A549 (cell line): ENCODE measurements around the gene ATP8A2. TPM values are rescaled to one million over a fixed set of nuclear protein-coding genes. Genes with fewer than 3 reads are reported as not detected.

Experiments used
- ATAC-seq, 2 experiments: fragments of 200-7000 bp in 1 of 2; fragments of >200 bp in 1 of 2; cut with Nextera tagmentation in 1 of 2; cut with Tn5 transposase in 1 of 2; 3 replicates each; pipeline versions ENCODE4 v1.8.0 to v1.9.1; 2018 to 2020; ENCODE audit warnings: mild to moderate bottlenecking in 1 of 2, moderate library complexity in 1 of 2
- CTCF ChIA-PET: fragments of 300-600 bp; sonication (Branson Sonifier 250); formaldehyde crosslinking; extraction: SDS; loops from one replicate; lab custom pipeline; 2021; ENCODE audit warnings: antibody characterized with exemption, inconsistent platforms; lab: Yijun Ruan, JAX
- POLR2A ChIA-PET: fragments of 350-600 bp; formaldehyde crosslinking; extraction: SDS; loops from one replicate; lab custom pipeline; 2021; ENCODE audit warnings: antibody characterized with exemption, inconsistent platforms; lab: Yijun Ruan, JAX
- DNase-seq, 2 experiments: peaks; one replicate each; pipeline versions ENCODE4 v3.0.0 to v3.0.0-alpha.2; 2011 to 2016; ENCODE audit warnings: low read depth in 1 of 2, low spot score in 1 of 2
- FAIRE-seq: peaks from 2 replicates; lab custom pipeline; 2011; peaks lifted over from hg19 to GRCh38; lab: Jason Lieb, UNC
- H3K27ac ChIP-seq, 2 experiments: fragments of >200 bp; sonication (Bioruptor Twin); formaldehyde crosslinking; 3 replicates each; pipeline ENCODE4 v1.5.1; 2016 to 2017
- H3K4me1 ChIP-seq: fragments of >200 bp; sonication (Bioruptor Twin); formaldehyde crosslinking; 3 replicates; pipeline ENCODE4 v1.6.1; 2016
- H3K4me2 ChIP-seq: fragments of >200 bp; sonication (Bioruptor Twin); formaldehyde crosslinking; 3 replicates; pipeline ENCODE4 v1.6.1; 2016
- H3K4me3 ChIP-seq: fragments of >200 bp; sonication (Bioruptor Twin); formaldehyde crosslinking; 3 replicates; pipeline ENCODE4 v1.5.1; 2016
- H3K9me3 ChIP-seq: fragments of >200 bp; sonication (Bioruptor Twin); formaldehyde crosslinking; 3 replicates; pipeline ENCODE4 v1.6.1; 2016
- ATOH8 ChIP-seq: fragments of 250-450 bp; sonication (Bioruptor Pico); IDR thresholded peaks from 2 replicates; pipeline ENCODE4 v1.5.0; 2020; ENCODE audit warnings: low read depth, mild to moderate bottlenecking, moderate library complexity
- BCL3 ChIP-seq: fragments of >200 bp; sonication (Bioruptor Twin); formaldehyde crosslinking; IDR thresholded peaks from 3 replicates; pipeline ENCODE4 v1.6.1; 2016
- BHLHE40 ChIP-seq: IDR thresholded peaks from 2 replicates; pipeline ENCODE4 v1.6.1; 2012; ENCODE audit warnings: low read depth, low read length, inconsistent platforms
- CBX2 ChIP-seq: fragments of 200-600 bp; sonication (generic); IDR thresholded peaks from 2 replicates; pipeline ENCODE4 v1.6.1; 2016; ENCODE audit warnings: low read depth, mild to moderate bottlenecking, borderline replicate concordance
- CHD2 ChIP-seq: fragments of 150-350 bp; IDR thresholded peaks from 2 replicates; pipeline ENCODE4 v1.6.1; 2014; ENCODE audit warnings: low read length; ENCODE audit not compliant: partially characterized antibody
- E2F6 ChIP-seq: IDR thresholded peaks from 2 replicates; pipeline ENCODE4 v1.6.1; 2012; ENCODE audit warnings: low read depth, borderline replicate concordance
- EHF ChIP-seq: fragments of 250-450 bp; sonication (Bioruptor Pico); IDR thresholded peaks from 2 replicates; pipeline ENCODE4 v1.5.0; 2020; ENCODE audit warnings: mild to moderate bottlenecking
- EHMT2 ChIP-seq: fragments of 200-600 bp; sonication (generic); IDR thresholded peaks from 2 replicates; pipeline ENCODE4 v1.6.1; 2016; ENCODE audit warnings: antibody characterized with exemption, low read depth, mild to moderate bottlenecking, moderate library complexity
- ELK1 ChIP-seq: fragments of 150-350 bp; IDR thresholded peaks from 2 replicates; pipeline ENCODE4 v1.6.1; 2014; ENCODE audit warnings: low read depth, mild to moderate bottlenecking, low read length
- ESRRA ChIP-seq: fragments of 150-350 bp; IDR thresholded peaks from 2 replicates; pipeline ENCODE4 v1.6.1; 2014; ENCODE audit warnings: mild to moderate bottlenecking, low read length, borderline replicate concordance
- FOSL2 ChIP-seq, 2 experiments: fragments of 450-650 bp in 1 of 2; fragments of >200 bp in 1 of 2; sonication (Bioruptor Twin) in 1 of 2; formaldehyde crosslinking; IDR thresholded peaks; 2 replicates each; pipeline versions ENCODE4 v1.5.0 to v1.6.1; 2016 to 2020; ENCODE audit warnings: mild to moderate bottlenecking in 1 of 2, moderate library complexity in 1 of 2
- HOXA7 ChIP-seq: fragments of 250-450 bp; sonication (Bioruptor Pico); IDR thresholded peaks from 2 replicates; pipeline ENCODE4 v1.5.0; 2020; ENCODE audit warnings: mild to moderate bottlenecking, moderate library complexity
- HOXB13 ChIP-seq: fragments of 250-450 bp; sonication (Bioruptor Pico); IDR thresholded peaks from 2 replicates; pipeline ENCODE4 v1.5.0; 2020; ENCODE audit warnings: low read depth, mild to moderate bottlenecking, moderate library complexity
- JUN ChIP-seq, 2 experiments: fragments of >200 bp; sonication (Bioruptor Twin); formaldehyde crosslinking; IDR thresholded peaks; 2 replicates in 1 of 2; 3 replicates in 1 of 2; pipeline ENCODE4 v1.6.1; 2016 to 2017
- KDM5A ChIP-seq: fragments of 200-600 bp; sonication (generic); IDR thresholded peaks from 2 replicates; pipeline ENCODE4 v1.6.1; 2016; ENCODE audit warnings: antibody characterized with exemption, mild to moderate bottlenecking
- MAX ChIP-seq: IDR thresholded peaks from 2 replicates; pipeline ENCODE4 v1.6.1; 2012
- NPAS2 ChIP-seq: fragments of 250-450 bp; sonication (Bioruptor Pico); IDR thresholded peaks from 2 replicates; pipeline ENCODE4 v1.8.0; 2022; ENCODE audit warnings: mild to moderate bottlenecking, moderate library complexity, borderline replicate concordance
- PBX3 ChIP-seq: IDR thresholded peaks from 2 replicates; pipeline ENCODE4 v1.6.1; 2012
- PHF8 ChIP-seq: fragments of 200-600 bp; sonication (generic); IDR thresholded peaks from 2 replicates; pipeline ENCODE4 v1.6.1; 2016; ENCODE audit warnings: low read depth, mild to moderate bottlenecking, antibody characterized with exemption, moderate library complexity, borderline replicate concordance
- POLR2AphosphoS2 ChIP-seq: conservative IDR thresholded peaks from 2 replicates; pipeline ENCODE4 v1.6.1; 2012; ENCODE audit warnings: low read length, improper control_type of control experiment, inconsistent platforms
- RAD21 ChIP-seq, 2 experiments: fragments of >200 bp in 1 of 2; sonication (Bioruptor Twin) in 1 of 2; formaldehyde crosslinking in 1 of 2; IDR thresholded peaks in 1 of 2; conservative IDR thresholded peaks in 1 of 2; 2 replicates in 1 of 2; 3 replicates in 1 of 2; pipeline ENCODE4 v1.6.1; 2012 to 2018; ENCODE audit warnings: inconsistent platforms in 1 of 2
- RARB ChIP-seq: fragments of 250-450 bp; sonication (Bioruptor Pico); IDR thresholded peaks from 2 replicates; pipeline ENCODE4 v1.8.0; 2021; ENCODE audit warnings: mild to moderate bottlenecking, moderate library complexity
- SMC3 ChIP-seq: fragments of >200 bp; sonication (Bioruptor Twin); formaldehyde crosslinking; IDR thresholded peaks from 3 replicates; pipeline ENCODE4 v1.6.1; 2018; ENCODE audit warnings: inconsistent platforms
- TFCP2L1 ChIP-seq: fragments of 250-450 bp; sonication (Bioruptor Pico); IDR thresholded peaks from 2 replicates; pipeline ENCODE4 v1.5.0; 2021; ENCODE audit warnings: mild to moderate bottlenecking
- TP53 ChIP-seq: fragments of 250-450 bp; sonication (Bioruptor Pico); IDR thresholded peaks from 2 replicates; pipeline ENCODE4 v1.5.0; 2021; ENCODE audit warnings: mild to moderate bottlenecking, moderate library complexity
- USF2 ChIP-seq: fragments of 450-650 bp; IDR thresholded peaks from 2 replicates; pipeline ENCODE4 v1.6.1; 2014; ENCODE audit warnings: antibody characterized with exemption
- ZFP36 ChIP-seq: fragments of 450-650 bp; IDR thresholded peaks from 2 replicates; pipeline ENCODE4 v1.6.1; 2014; ENCODE audit warnings: borderline replicate concordance; ENCODE audit not compliant: partially characterized antibody
- ZNF302 ChIP-seq: fragments of 250-450 bp; sonication (Bioruptor Pico); IDR thresholded peaks from 2 replicates; pipeline ENCODE4 v1.9.0; 2021; ENCODE audit warnings: inconsistent platforms, mild to moderate bottlenecking, moderate library complexity
- ZSCAN20 ChIP-seq: fragments of 250-450 bp; sonication (Bioruptor Pico); IDR thresholded peaks from 2 replicates; pipeline ENCODE4 v1.8.0; 2022; ENCODE audit warnings: mild to moderate bottlenecking, moderate library complexity
- WGBS: methylation state at CpG from one replicate; pipeline ENCODE4 v1.1.6; 2017; ENCODE audit errors: missing lambda C conversion rate; 5-methylcytosine and 5-hydroxymethylcytosine counted together
- polyA plus RNA-seq, 4 experiments: library from polyadenylated mRNA; depleted of rRNA in 3 of 4; stranded (reverse); fragments of >200 nt; fragmentation: RNase III in 1 of 4; extraction: RNeasy Plus Mini Kit Qiagen cat#74134 plus additional on column Dnase treatment in 1 of 4; gene quantifications; 2 replicates in 3 of 4; 3 replicates in 1 of 4; pipeline ENCODE4 v1.2.3, GENCODE V29; 2011 to 2017

Gene ATP8A2
- polyA plus RNA-seq, 2 of the 4 experiments (the other 2 are of a cell fraction) = 0.03 TPM; not detected in 1

GRCh38 chr13:25353344-25353743 is 18.4 kb upstream of the ATP8A2 start:
- no peaks in the 10 kb centered on the region for H3K9me3 ChIP-seq
- no peak for FAIRE-seq
- ATAC-seq = no peak
- DNase-seq = no peak
- POLR2A ChIA-PET = no interaction called here
- no peak overlapping the region for H3K27ac ChIP-seq
- CTCF ChIA-PET = interaction anchor here (0.9 to 1.6 kb wide), 2 partner anchors 10 to 22 kb away, joined by 3 to 5 read pairs; no protein-coding TSS in a partner anchor
- H3K4me3 ChIP-seq = no peak overlapping the region
- H3K4me2 ChIP-seq = no peak overlapping the region
- TF ChIP-seq BCL3 = no peak
- TF ChIP-seq ZSCAN20 (CRISPR knock-in tag) = no peak
- TF ChIP-seq POLR2AphosphoS2 = no peak
- TF ChIP-seq FOSL2 (IDR thresholded peaks at IDR 0.05) = no peak
- TF ChIP-seq FOSL2 (CRISPR knock-in tag; IDR thresholded peaks at IDR 0.05) = no peak
- no peak for TF ChIP-seq HOXB13 (CRISPR knock-in tag)
- TF ChIP-seq EHMT2 = no peak
- TF ChIP-seq E2F6 = no peak
- no peak for TF ChIP-seq USF2
- no peak for TF ChIP-seq ZNF302 (CRISPR knock-in tag)
- TF ChIP-seq RAD21 (conservative IDR thresholded peaks at IDR 0.05 in 1 of 2, IDR thresholded peaks at IDR 0.05 in 1 of 2) = no peak
- TF ChIP-seq PBX3 = no peak
- TF ChIP-seq SMC3 = no peak
- no peak for TF ChIP-seq RARB
- TF ChIP-seq JUN (IDR thresholded peaks at IDR 0.05) = no peak
- no peak for TF ChIP-seq CHD2
- no peak for TF ChIP-seq MAX
- TF ChIP-seq HOXA7 = no peak
- TF ChIP-seq NPAS2 = no peak
- WGBS = 39% methylated on average over 3 of the region's 4 CpGs
- no peaks in the 10 kb centered on the region for H3K4me1 ChIP-seq

GRCh38 chr13:25354377-25354776 is 17.4 kb upstream of the ATP8A2 start:
- 33% methylated on average over 6 of the region's 6 CpGs for WGBS
- Histone ChIP-seq H3K4me1 (no peaks in the 10 kb centered on the region), H3K9me3 (no peaks in the 10 kb centered on the region), H3K27ac (no peak overlapping the region), H3K4me3 (no peak overlapping the region), H3K4me2 (no peak overlapping the region)
- no peak for DNase-seq
- FAIRE-seq = no peak
- ChIA-PET CTCF (no interaction called here), POLR2A (no interaction called here)
- no peak for ATAC-seq
- TF ChIP-seq CBX2 (no peak), ELK1 (no peak), TP53 (no peak), PHF8 (no peak), KDM5A (no peak), EHF (CRISPR knock-in tag) (no peak), BHLHE40 (no peak), HOXA7 (no peak), ZFP36 (no peak), NPAS2 (no peak), TFCP2L1 (CRISPR knock-in tag) (no peak), EHMT2 (no peak), ESRRA (no peak), ATOH8 (CRISPR knock-in tag) (no peak), RARB (no peak)
